Sciatic nerve (tissue), 2 donors: ENCODE measurements around the gene FILIP1L. TPM values are rescaled to one million over a fixed set of nuclear protein-coding genes. Genes with fewer than 3 reads are reported as not detected.

Source experiments
- ATAC-seq: fragments of 200-7000 bp; cut with Tn5 transposase; one replicate; pipeline ENCODE4 v1.9.1; 2020; ENCODE audit warnings: mild to moderate bottlenecking, moderate library complexity
- DNase-seq: peaks from one replicate; pipeline ENCODE4 v3.0.0-alpha.2; 2020; ENCODE audit warnings: low spot score
- intact Hi-C: fragments of 100-400 bp; cut with DNase I; formaldehyde crosslinking; loops from one replicate; pipeline ENCODE4 v1.14.2; 2022
- total RNA-seq: library from RNA; stranded (reverse); fragmentation: NEBNext Ultra II Directional; extraction: Animal tissue kit (Norgen Biotek cat#: 25700); gene quantifications from one replicate; pipeline ENCODE4 v1.2.1, GENCODE V29; 2021
- donor health status: DM: no; HTN: no; CAD: no.
- donor health status: DM: no; HTN: no; CAD: no.

The FILIP1L gene
- total RNA-seq, 1 donor from 2014 or later = 36.2 TPM

GRCh38 chr3:100128565-100128964, 14.3 kb upstream of the FILIP1L start:
- DNase-seq = no peak

GRCh38 chr3:100127792-100128191, 13.5 kb upstream of the FILIP1L start:
- ATAC-seq = no peak
- intact Hi-C loops = no loop called here
- no peak for DNase-seq

More at GRCh38 chr3:100128565-100128964, 14.3 kb upstream of the FILIP1L start:
- ATAC-seq = no peak
- intact Hi-C loops = no loop called here

GRCh38 chr3:100125161-100125938, 11.0 kb upstream of the FILIP1L start:
- no peak for DNase-seq
- ATAC-seq = peak; percentile 5
- intact Hi-C loops = no loop called here

- DNase-seq (no peak), ATAC-seq (peak; percentile 92)
- intact Hi-C loops = no loop called here
Measured at GRCh38 chr3:100124201-100124761, 10.0 kb upstream of the FILIP1L start.

- intact Hi-C loops = no loop called here
- ATAC-seq = no peak
- no peak for DNase-seq
Measured at GRCh38 chr3:100123112-100123511, 8.8 kb upstream of the FILIP1L start.

- ATAC-seq (no peak), DNase-seq (no peak)
- intact Hi-C loops = no loop called here
Measured at GRCh38 chr3:100122321-100122720, 8.0 kb upstream of the FILIP1L start.

- intact Hi-C loops = no loop called here
- DNase-seq (no peak), ATAC-seq (no peak)
Measured at GRCh38 chr3:100120693-100121092, 6.4 kb upstream of the FILIP1L start.

- DNase-seq = no peak
- ATAC-seq = no peak
- intact Hi-C loops = no loop called here
Measured at GRCh38 chr3:100120012-100120411, 5.7 kb upstream of the FILIP1L start.

- ATAC-seq (no peak), DNase-seq (no peak)
- intact Hi-C loops = no loop called here
Measured at GRCh38 chr3:100117093-100117492, 2.8 kb upstream of the FILIP1L start.

- no peak for ATAC-seq
- intact Hi-C loops = no loop called here
- DNase-seq = no peak
Measured at GRCh38 chr3:100113723-100114412, 433 bp downstream of the FILIP1L start.

- DNase-seq (no peak), ATAC-seq (no peak)
- intact Hi-C loops = no loop called here
Measured at GRCh38 chr3:100111728-100112127, 2.6 kb downstream of the FILIP1L start.

- ATAC-seq = no peak
- no peak for DNase-seq
- intact Hi-C loops = no loop called here
Measured at GRCh38 chr3:100110162-100110561, 4.1 kb downstream of the FILIP1L start.

GRCh38 chr3:100108464-100109079, 5.7 kb downstream of the FILIP1L start:
- intact Hi-C loops = no loop called here
- ATAC-seq (no peak), DNase-seq (no peak)

- ATAC-seq = no peak
- DNase-seq = no peak
- intact Hi-C loops = no loop called here
Measured at GRCh38 chr3:100107221-100107814, 7.0 kb downstream of the FILIP1L start.

- ATAC-seq = no peak
- no peak for DNase-seq
- intact Hi-C loops = no loop called here
Measured at GRCh38 chr3:100106531-100107141, 7.7 kb downstream of the FILIP1L start.

GRCh38 chr3:100106094-100106493, 8.2 kb downstream of the FILIP1L start:
- intact Hi-C loops = no loop called here
- ATAC-seq = no peak

GRCh38 chr3:100105501-100105900, 8.8 kb downstream of the FILIP1L start:
- intact Hi-C loops = no loop called here

More at GRCh38 chr3:100106094-100106493, 8.2 kb downstream of the FILIP1L start:
- DNase-seq = no peak

GRCh38 chr3:100104817-100105413, 9.4 kb downstream of the FILIP1L start:
- intact Hi-C loops = no loop called here
- DNase-seq (no peak), ATAC-seq (no peak)

More at GRCh38 chr3:100105501-100105900, 8.8 kb downstream of the FILIP1L start:
- DNase-seq = no peak
- ATAC-seq = no peak

GRCh38 chr3:100104442-100104798, 9.9 kb downstream of the FILIP1L start:
- ATAC-seq (peak; percentile 37), DNase-seq (no peak)
- intact Hi-C loops = no loop called here
